B cell (primary cell): ENCODE measurements around the gene IGLON5. TPM values are rescaled to one million over a fixed set of nuclear protein-coding genes. Genes with fewer than 3 reads are reported as not detected.

ENCODE experiments used
- ATAC-seq: fragments of 200-7000 bp; cut with Tn5 transposase; one replicate; pipeline ENCODE4 v1.10.0; 2021; ENCODE audit warnings: low read depth, mild to moderate bottlenecking, moderate number of reproducible peaks, moderate library complexity
- CTCF ChIA-PET: fragments of 350-600 bp; sonication (Branson Sonifier 250); formaldehyde crosslinking; loops from one replicate; lab custom pipeline; 2021; ENCODE audit warnings: antibody characterized with exemption, inconsistent platforms; lab: Charles Lee
- POLR2A ChIA-PET: fragments of 350-600 bp; sonication (Branson Sonifier 250); formaldehyde crosslinking; loops from one replicate; lab custom pipeline; 2021; ENCODE audit warnings: antibody characterized with exemption; lab: Charles Lee
- DNase-seq: peaks from one replicate; pipeline ENCODE4 v3.0.0; 2013
- H2AFZ ChIP-seq: 2 replicates; pipeline ENCODE4 v1.6.1; 2012; ENCODE audit warnings: mild to moderate bottlenecking, low read depth, low read length; ENCODE audit not compliant: insufficient read depth, poor library complexity, severe bottlenecking
- H3K27ac ChIP-seq, 2 donors: 1 replicate in 1 of 2; 2 replicates in 1 of 2; pipeline ENCODE4 v1.5.1; 2012 to 2013; ENCODE audit warnings: low read length in 2 of 2, mild to moderate bottlenecking in 2 of 2, moderate library complexity in 1 of 2
- H3K27me3 ChIP-seq, 4 experiments: fragments of 200-600 bp in 1 of 4; sonication (generic) in 1 of 4; replicated peaks in 1 of 4; 1 replicate in 2 of 4; 2 replicates in 2 of 4; pipeline versions ENCODE4 v1.6.1 to v1.7.0; 2013 to 2016; ENCODE audit warnings: low read length in 3 of 4, mild to moderate bottlenecking in 2 of 4, mixed read lengths in 1 of 4, moderate library complexity in 1 of 4; ENCODE audit not compliant: insufficient read depth in 4 of 4, control insufficient read depth in 3 of 4; ENCODE audit errors: control extremely low read depth in 1 of 4
- H3K36me3 ChIP-seq, 2 experiments: replicated peaks in 1 of 2; 1 replicate in 1 of 2; 2 replicates in 1 of 2; pipeline versions ENCODE4 v1.6.1 to v1.7.1; 2013; ENCODE audit warnings: low read length in 1 of 2; ENCODE audit not compliant: insufficient read depth in 2 of 2, control insufficient read depth in 1 of 2; ENCODE audit errors: control extremely low read depth in 1 of 2, extremely low read depth in 1 of 2
- H3K4me1 ChIP-seq, 2 donors: fragments of 200-600 bp in 1 of 2; sonication (generic) in 1 of 2; 1 replicate in 1 of 2; 2 replicates in 1 of 2; pipeline versions ENCODE4 v1.5.1 to v1.6.1; 2013 to 2017; ENCODE audit warnings: low read length in 2 of 2; ENCODE audit not compliant: control insufficient read depth in 2 of 2, insufficient read depth in 2 of 2
- H3K4me2 ChIP-seq: replicated peaks from 2 replicates; pipeline ENCODE3; 2012; ENCODE audit warnings: mild to moderate bottlenecking, low read depth, low read length; ENCODE audit not compliant: poor library complexity, severe bottlenecking
- H3K4me3 ChIP-seq, 5 experiments: fragments of 200-600 bp in 1 of 5; sonication (generic) in 1 of 5; 1 replicate in 3 of 5; 2 replicates in 2 of 5; pipeline versions ENCODE4 v1.5.1 to v1.7.0; 2011 to 2016; ENCODE audit warnings: low read length in 4 of 5, mild to moderate bottlenecking in 4 of 5, low read depth in 2 of 5, control low read depth in 1 of 5, moderate library complexity in 1 of 5; ENCODE audit not compliant: insufficient read depth in 1 of 5; ENCODE audit errors: control extremely low read depth in 1 of 5, extremely low read depth in 1 of 5
- H3K79me2 ChIP-seq: fragments of 200-600 bp; sonication (generic); one replicate; pipeline ENCODE4 v1.6.0; 2016; ENCODE audit warnings: low read length; ENCODE audit not compliant: control insufficient read depth, insufficient read depth
- H3K9ac ChIP-seq: fragments of 200-600 bp; sonication (generic); 2 replicates; pipeline ENCODE4 v1.6.1; 2017; ENCODE audit warnings: mild to moderate bottlenecking, low read length, moderate library complexity
- H3K9me3 ChIP-seq, 3 donors: one replicate each; pipeline versions ENCODE4 v1.6.1 to v1.7.1; 2013; ENCODE audit warnings: low read length in 2 of 3; ENCODE audit not compliant: control insufficient read depth in 2 of 3, insufficient read depth in 1 of 3; ENCODE audit errors: control extremely low read depth in 1 of 3
- H4K20me1 ChIP-seq: 2 replicates; pipeline ENCODE4 v1.6.0; 2012; ENCODE audit warnings: mild to moderate bottlenecking, low read length; ENCODE audit not compliant: insufficient read depth, control insufficient read depth, poor library complexity, severe bottlenecking
- H3K27ac Mint-ChIP-seq: one replicate; pipeline ENCODE4 v1.8.0; 2021; ENCODE audit warnings: mixed read lengths
- H3K27me3 Mint-ChIP-seq: one replicate; pipeline ENCODE4 v1.8.0; 2021; ENCODE audit warnings: mixed read lengths
- H3K4me1 Mint-ChIP-seq: one replicate; pipeline ENCODE4 v1.8.0; 2021; ENCODE audit warnings: mixed read lengths
- H3K4me3 Mint-ChIP-seq: one replicate; pipeline ENCODE4 v1.8.0; 2021; ENCODE audit warnings: mixed read lengths
- H3K9me3 Mint-ChIP-seq: one replicate; pipeline ENCODE4 v1.8.0; 2022; ENCODE audit warnings: mixed read lengths; ENCODE audit not compliant: insufficient read depth
- CTCF ChIP-seq: fragments of 200-600 bp; IDR thresholded peaks from one replicate; pipeline ENCODE4 v1.8.0; 2022; ENCODE audit warnings: antibody characterized with exemption, mild to moderate bottlenecking
- EZH2 ChIP-seq: IDR thresholded peaks from 2 replicates; pipeline ENCODE4 v1.6.1; 2012; ENCODE audit warnings: borderline replicate concordance, low read depth, mild to moderate bottlenecking, moderate library complexity, low read length; ENCODE audit not compliant: insufficient read depth, poor library complexity, severe bottlenecking
- WGBS: methylation state at CpG from one replicate; pipeline ENCODE4 v1.1.5; 2013; ENCODE audit warnings: missing lambda C conversion rate; ENCODE audit not compliant: insufficient coverage; 5-methylcytosine and 5-hydroxymethylcytosine counted together
- intact Hi-C: fragments of 100-400 bp; cut with micrococcal nuclease; formaldehyde crosslinking; loops from one replicate; pipeline ENCODE4 v1.10.0; 2022
- polyA plus RNA-seq: library from polyadenylated mRNA; depleted of rRNA; stranded (reverse); fragments of >200 nt; gene quantifications from 2 replicates; pipeline ENCODE4 v1.2.3, GENCODE V29; 2012
- total RNA-seq, 2 donors: library from RNA; stranded (reverse); fragments of 120-200 nt in 1 of 2; gene quantifications; 1 replicate in 1 of 2; 2 replicates in 1 of 2; pipeline versions ENCODE4 v1.2.3 to v1.2.4, GENCODE V29; 2013 to 2022

Gene IGLON5
- total and polyA plus RNA-seq, 2 donors (not counting 1 experiment from before 2014, with no cell fraction given) = not detected

DNA sequence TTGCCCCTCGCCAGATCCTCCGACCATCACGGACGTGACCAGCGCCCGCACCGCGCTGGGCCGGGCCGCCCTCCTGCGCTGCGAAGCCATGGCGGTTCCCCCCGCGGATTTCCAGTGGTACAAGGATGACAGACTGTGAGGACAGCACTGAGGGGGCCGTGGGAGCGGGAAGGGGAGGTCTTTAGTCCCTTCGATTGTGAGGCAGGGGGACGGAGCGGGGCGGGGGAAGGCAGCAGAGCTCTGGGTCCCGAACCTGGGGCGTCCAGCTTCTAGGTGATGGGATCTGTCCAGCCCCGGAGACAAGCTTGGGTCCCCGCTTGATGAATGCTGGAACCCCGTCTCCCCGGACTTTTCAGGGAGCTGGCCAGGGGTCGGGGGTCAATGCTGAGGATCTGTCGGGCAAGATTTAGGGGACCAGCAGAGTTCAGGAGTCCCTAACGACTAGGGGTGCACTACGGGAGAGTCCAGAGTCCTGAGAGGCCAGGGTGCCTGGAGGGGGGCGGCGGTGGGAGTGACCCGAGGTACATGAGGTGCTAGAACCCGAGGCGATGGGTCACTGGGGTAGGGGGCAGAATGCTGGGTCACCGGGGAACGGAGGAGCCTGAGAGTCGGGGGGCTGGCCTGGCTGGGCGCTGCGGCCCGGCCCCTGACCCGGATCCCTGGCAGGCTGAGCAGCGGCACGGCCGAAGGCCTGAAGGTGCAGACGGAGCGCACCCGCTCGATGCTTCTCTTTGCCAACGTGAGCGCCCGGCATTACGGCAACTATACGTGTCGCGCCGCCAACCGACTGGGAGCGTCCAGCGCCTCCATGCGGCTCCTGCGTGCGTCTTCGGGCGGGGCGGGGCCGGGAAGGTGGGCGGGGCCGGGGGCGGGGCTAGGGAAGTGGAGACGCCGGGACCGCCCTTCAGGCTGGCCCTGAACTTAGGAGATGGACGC, 15.9 kb downstream of the IGLON5 start:
- H3K27me3 Mint-ChIP-seq = peaks cover 70% of the 10 kb centered on the region
- Histone ChIP-seq H3K27ac (no peak overlapping the region), H3K36me3 (no peaks in the 10 kb centered on the region), H3K27me3 (peaks cover 0 to 59% (median 29%) of the 10 kb centered on the region in 4 experiments), H3K9me3 (peaks cover 0 to 26% (median 3%) of the 10 kb centered on the region in 3 donors), H2AFZ (peak overlapping the region; percentile 23), H3K4me3 (peak overlapping the region in 1 of 5 experiments; percentile 24), H3K79me2 (no peaks in the 10 kb centered on the region), H4K20me1 (no peaks in the 10 kb centered on the region), H3K4me2 (peak overlapping the region; percentile 69), H3K4me1 (peaks cover 12 to 20% of the 10 kb centered on the region in 2 donors), H3K9ac (no peak overlapping the region)
- ChIA-PET CTCF (no interaction called here), POLR2A (no interaction called here)
- 9% methylated on average over 74 of the region's 75 CpGs for WGBS
- H3K27ac Mint-ChIP-seq = no peak overlapping the region
- H3K9me3 Mint-ChIP-seq = peaks cover 4% of the 10 kb centered on the region
- DNase-seq (peak; percentile 57), ATAC-seq (peak; percentile 62)
- peaks cover 11% of the 10 kb centered on the region for H3K4me1 Mint-ChIP-seq
- H3K4me3 Mint-ChIP-seq = peak overlapping the region; percentile 50
- TF ChIP-seq EZH2 (no peak), CTCF (no peak)
- intact Hi-C loops = no loop called here

DNA sequence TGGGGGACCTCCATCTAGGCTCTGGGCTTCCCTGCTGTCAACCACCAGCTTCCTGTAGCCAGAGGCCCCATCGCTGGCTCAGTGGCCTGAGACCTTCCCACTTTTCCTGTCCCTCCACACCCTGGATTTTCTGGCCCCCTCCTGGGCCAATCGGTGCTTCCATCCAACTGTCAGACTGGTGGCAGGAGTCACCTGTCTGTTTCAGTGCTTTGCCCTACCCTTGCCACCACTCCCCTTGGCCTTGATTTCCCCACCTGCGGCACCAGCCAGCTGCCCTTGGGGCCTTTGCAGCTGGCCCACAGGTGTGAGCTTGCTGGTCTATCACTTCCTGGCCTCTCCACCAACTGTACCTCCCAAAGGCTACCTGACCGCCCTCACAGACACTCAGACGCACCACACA, 18.0 kb downstream of the IGLON5 start:
- Histone ChIP-seq H3K4me1 (peaks cover 12 to 20% of the 10 kb centered on the region in 2 donors), H3K36me3 (no peaks in the 10 kb centered on the region), H3K79me2 (no peaks in the 10 kb centered on the region), H3K4me3 (no peak overlapping the region), H3K27me3 (peaks cover 0 to 53% (median 29%) of the 10 kb centered on the region in 4 experiments), H3K27ac (no peak overlapping the region), H3K4me2 (no peak overlapping the region), H3K9me3 (peaks cover 0 to 32% (median 3%) of the 10 kb centered on the region in 3 donors), H3K9ac (no peak overlapping the region), H4K20me1 (no peaks in the 10 kb centered on the region), H2AFZ (no peak overlapping the region)
- ATAC-seq (no peak), DNase-seq (no peak)
- intact Hi-C loops = no loop called here
- peaks cover 4% of the 10 kb centered on the region for H3K9me3 Mint-ChIP-seq
- H3K27ac Mint-ChIP-seq = no peak overlapping the region
- ChIA-PET CTCF (no interaction called here), POLR2A (no interaction called here)
- peaks cover 11% of the 10 kb centered on the region for H3K4me1 Mint-ChIP-seq
- peaks cover 50% of the 10 kb centered on the region for H3K27me3 Mint-ChIP-seq
- no peak for TF ChIP-seq EZH2
- no peak for TF ChIP-seq CTCF
- H3K4me3 Mint-ChIP-seq = no peak overlapping the region
- WGBS = 81% methylated on average over 5 of the region's 5 CpGs
